ENCODE measurements around the gene FOXC2.
"Not testable (repeated sequence)": the region's sequence is repeated elsewhere in the genome, so short reads cannot be mapped to it uniquely, and the experiment has no call there.

Gene FOXC2

DNA sequence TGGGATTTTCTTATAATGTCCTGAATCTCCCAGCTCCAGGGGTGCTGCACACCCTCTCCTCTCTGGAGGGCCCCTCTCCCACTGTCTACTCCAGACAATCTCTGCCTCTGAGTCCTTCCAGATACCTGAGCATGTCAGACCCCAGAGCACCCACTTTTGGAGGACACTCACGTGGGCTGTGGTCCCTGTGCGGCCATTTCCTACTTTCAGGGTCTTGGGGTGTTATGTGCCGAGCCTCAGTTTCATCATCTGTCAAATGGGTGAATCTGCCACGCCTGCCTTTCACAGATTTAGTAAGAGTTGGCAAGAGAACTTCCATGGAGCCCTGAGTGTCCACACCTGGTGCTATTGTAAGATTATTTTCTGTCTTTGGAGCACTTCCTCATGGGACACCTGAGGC, 8.0 kb downstream of the FOXC2 start:
- no peak for DNase-seq

DNA sequence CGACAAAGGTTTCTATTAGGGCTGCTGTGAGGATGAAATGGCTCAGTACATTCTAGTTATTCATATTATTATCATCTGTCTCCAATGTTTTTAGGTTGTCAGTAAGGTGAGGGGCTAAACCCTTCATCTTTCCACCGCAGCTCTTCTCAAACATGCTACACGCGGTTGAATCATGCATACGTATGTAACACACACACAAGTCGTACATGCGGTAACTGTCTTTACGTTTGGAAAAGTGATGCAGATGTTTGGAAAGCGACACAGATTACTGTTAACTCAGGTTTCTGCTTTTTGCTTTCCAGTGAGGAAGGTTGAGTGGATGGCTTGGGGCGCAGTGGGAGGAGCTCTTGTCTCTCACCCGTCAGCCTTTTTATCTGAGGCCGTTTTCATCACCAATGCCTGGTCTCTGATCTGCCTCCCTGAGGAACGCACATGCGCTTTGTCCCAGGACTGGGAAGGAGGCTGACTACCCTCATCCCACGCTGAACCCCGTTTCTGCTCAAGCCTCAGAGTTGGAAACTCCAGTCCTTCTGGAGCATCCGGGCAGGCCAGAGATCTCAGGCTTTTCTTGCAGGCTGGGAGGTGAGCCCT, 8.6 kb downstream of the FOXC2 start:
- DNase-seq = no peak

DNA sequence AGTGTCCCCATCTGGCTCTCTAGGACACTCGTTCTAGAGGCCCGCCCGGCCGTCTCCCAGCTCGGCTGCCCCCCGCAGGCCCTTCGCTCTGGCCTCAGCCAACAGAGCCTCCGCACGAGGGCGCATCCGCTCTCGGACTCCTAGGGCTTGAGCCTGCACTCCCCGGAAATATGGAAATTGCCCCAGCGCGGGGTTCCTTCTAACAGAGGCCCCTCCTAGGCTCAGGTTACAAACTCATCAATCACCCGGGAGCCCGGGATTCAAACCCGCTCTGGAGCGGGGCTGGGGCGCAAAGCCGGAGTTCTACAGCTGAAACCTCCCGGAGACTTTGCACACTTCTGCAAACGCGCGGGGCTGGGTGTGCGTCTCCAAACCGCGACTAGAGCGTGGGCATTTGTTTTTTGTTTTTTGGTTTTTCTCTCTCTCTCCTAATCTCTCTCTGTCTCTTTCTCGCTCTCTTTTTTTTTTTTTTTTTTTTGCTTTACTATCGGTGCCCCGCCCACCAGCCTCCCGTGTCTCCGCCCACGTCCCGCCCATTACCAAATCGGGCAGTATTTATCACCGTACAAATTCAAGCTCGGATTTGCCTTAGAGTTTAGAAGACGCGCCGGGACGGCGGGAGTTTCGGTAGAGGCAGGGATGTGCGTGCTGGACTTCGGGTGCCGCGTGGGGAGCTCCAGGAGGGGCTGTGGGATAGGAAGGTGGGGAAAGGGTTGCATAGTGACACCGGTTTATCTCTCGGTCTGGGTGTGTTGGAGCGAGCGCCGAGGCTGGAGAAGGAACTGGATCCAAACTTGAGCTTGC, 9.3 kb downstream of the FOXC2 start:
- DNase-seq = no peak

DNA sequence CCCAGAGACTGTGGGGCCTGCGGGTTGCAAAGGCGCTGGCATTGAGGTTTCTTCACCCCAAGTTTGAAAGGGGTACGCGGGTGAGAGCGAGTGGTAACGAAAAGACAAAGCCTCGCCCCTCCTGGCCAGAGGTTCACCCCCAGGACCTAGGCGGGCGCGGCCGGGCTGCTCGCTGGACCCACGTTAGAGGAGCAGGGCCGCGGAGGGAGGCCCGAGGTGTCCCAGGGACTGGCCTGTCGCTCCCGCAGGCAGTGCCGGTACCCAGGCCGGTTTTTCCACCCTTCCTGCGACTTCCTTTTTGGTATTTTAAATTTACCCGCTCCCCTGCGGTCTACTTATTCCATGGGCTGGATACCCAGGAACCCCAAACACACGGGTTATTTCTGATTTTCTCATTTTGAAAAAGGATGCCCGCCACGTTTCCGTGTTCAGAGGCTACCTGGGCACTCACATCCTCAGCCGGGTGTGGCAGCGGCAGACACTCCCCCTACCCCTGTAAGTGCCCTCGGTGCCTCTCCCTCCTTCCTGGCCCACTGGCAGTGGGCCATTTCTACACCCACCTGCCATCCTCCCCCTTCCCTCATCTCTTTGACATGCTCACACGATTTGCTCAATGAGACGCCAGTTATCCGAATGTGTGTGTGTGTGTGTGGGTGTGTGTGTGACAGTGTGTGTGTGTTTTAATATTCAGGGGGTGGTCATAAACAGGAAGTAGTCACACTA, 10.1 kb downstream of the FOXC2 start:
- DNase-seq = no peak

DNA sequence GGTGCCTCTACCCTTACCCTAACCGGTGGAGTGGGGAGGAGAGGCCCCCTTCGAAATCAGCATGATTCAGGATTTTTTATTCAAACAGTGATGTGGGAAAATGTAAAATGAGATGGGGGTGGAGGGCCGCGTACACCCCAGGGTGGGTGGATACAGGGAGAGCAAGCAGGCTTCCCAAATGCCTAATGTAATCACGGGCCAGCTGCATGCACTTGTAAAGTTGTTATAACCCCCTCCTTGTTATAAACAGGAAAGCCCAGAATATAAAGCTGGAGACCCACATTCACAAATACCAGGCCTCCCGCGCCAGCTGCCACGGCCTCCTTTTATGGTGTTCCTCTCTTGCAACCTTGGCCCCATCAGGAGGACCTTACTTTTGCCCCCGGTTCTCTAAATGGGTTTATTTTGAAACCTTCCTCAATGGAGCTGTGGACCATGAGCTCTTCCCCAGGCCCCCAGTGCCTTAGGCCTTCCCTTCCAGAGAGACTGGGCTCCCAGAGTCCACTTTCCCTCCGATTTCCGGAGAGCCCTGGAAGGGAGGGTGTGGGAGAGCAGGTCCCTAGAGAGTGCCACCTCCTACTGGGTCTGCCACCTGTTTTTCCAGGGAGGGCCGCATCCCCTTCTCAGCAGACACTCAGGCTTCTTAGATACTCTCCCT, 10.8 kb downstream of the FOXC2 start:
- DNase-seq = no peak

DNA sequence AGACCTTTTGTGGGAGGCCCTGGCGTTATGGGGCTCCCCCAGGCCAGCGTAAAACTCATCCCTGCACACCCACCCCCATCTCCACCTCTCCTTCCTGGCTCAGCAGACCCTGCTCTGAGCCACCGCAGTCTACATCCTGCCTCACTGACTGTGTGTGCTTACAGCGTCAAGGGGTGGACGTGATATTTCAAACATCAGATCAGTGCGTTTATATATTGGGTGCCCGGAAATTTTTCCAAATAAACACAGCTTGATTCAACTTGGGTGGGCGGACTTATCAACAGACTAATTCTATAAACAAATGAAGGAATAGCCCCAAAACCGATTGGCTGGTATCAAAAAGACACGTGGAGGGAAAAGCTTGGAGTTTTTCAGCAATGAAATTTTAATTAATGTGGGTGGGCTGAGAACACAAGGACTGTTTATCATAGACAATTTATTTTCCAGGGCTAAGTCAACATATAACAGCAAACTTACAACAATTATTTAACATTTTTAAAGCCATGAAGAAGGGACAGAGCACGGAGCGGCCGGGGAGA, 11.5 kb downstream of the FOXC2 start, which contains the start of gene FOXL1:
FOXL1 (plus strand) TSS at position 489 of the 539 bp plus-strand sequence. CDS start 175 bp downstream, outside the sequence.
- DNase-seq = no peak

DNA sequence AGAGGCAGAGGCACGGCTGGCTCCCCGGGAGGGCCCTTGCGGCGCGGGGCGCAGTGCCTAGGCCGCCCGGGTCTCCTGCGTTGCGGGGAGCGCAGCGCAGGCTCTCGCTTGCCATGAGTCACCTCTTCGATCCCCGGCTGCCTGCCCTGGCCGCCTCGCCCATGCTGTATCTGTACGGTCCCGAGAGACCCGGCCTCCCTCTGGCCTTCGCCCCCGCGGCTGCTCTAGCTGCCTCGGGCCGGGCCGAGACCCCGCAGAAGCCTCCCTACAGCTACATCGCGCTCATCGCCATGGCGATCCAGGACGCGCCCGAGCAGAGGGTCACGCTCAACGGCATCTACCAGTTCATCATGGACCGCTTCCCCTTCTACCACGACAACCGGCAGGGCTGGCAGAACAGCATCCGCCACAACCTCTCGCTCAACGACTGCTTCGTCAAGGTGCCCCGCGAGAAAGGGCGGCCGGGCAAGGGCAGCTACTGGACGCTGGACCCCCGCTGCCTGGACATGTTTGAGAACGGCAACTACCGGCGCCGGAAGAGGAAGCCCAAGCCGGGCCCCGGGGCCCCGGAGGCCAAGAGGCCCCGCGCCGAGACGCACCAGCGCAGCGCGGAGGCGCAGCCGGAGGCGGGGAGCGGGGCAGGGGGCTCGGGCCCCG, 12.1 kb downstream of the FOXC2 start:
- DNase-seq = no peak

DNA sequence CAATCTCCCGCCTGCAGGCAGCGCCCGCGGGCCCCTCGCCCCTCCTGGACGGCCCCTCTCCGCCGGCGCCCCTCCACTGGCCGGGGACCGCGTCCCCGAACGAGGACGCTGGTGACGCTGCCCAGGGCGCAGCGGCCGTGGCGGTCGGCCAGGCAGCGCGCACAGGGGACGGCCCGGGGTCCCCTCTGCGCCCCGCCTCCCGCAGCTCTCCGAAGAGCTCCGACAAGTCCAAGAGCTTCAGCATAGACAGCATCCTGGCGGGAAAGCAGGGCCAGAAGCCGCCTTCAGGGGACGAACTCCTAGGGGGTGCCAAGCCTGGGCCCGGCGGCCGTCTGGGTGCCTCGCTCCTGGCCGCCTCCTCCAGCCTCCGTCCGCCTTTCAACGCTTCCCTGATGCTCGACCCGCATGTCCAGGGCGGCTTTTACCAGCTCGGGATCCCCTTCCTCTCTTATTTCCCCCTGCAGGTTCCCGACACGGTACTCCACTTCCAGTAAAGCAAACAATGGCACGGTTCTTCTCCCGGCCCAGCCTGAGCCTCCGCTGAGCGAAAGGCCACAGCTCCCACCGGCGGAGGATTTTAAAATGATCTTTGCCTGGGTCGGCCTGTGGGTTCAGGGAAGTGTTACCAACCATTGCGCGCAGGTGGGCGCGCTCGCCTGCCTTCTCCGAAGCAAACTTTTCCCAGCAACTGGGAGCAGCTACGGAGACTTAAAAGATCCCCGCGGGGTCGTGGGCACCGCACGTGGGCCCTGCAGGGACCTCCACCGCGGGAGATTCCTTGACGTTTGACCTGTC, 12.8 kb downstream of the FOXC2 start:
- no peak for DNase-seq

DNA sequence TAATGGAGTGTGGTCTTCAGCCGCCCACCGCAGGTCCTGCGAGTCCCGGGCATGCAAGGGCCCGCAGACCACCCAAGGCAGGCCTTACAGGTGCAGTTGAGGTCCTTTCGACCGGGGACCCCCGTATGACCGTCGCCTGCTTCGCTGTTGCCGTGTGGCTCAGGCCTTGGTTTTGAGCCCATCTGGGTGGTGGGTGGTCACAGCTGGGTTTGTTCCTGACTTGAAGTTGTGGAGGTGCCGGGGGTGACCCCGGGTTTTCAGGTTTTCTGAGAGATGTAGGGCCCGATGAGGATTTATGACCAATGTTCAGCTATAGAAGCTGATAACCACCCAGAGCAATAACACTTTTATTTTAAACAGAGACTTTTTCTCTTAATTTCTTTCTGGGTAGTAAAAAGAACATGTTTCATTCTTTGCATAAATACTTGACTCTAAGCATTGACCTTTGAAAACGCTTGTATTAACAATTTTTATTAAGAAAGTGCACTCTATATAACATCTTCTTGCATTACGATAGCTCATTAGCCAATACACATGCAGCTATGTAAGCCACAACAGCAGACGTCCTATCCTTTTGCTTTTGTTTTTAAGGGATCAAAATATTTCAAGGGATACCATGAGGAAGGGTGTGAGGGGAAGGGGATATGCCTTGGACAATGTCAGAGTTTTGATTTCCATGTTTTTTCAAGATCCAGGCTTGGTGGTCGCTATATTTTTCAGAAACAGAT, 13.6 kb downstream of the FOXC2 start:
- DNase-seq = no peak

DNA sequence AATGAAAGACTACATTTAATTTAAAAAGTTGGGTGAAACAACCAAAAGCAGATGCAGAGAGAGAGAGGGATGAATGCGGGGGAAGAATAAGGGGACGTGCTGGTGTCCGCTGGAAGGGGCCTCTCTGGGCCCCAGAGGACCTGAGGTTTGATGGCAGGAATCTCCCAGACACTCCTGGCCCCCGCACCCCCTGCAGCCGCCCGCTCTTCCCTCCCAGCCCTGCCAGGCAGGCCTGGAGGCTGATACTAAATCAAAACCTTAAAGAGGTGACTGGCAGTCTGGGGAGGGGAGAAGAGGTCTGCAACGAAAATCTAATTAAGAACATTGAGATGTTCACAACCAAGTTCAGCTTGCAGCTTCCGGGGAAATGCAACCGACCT, 14.2 kb downstream of the FOXC2 start:
- no peak for DNase-seq

DNA sequence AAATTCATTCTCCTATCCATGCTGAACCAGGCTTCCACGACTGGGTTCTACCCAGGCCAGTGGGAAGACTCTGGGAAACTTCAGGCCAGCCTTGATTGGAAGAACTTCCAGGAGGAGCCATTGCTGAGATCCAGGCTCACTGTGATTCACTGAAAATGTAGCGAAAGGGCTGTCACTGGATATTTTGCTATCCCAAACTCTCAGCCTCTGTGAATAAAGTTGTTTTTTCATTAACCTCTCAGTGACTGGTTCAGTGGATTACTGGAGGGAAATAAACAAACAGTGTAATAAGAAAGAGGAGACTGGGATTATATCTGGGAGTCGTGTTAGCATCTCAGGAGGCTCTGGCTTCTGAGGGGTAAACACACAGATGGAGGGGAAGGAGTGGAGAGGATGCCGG, 14.8 kb downstream of the FOXC2 start:
- DNase-seq = no peak

DNA sequence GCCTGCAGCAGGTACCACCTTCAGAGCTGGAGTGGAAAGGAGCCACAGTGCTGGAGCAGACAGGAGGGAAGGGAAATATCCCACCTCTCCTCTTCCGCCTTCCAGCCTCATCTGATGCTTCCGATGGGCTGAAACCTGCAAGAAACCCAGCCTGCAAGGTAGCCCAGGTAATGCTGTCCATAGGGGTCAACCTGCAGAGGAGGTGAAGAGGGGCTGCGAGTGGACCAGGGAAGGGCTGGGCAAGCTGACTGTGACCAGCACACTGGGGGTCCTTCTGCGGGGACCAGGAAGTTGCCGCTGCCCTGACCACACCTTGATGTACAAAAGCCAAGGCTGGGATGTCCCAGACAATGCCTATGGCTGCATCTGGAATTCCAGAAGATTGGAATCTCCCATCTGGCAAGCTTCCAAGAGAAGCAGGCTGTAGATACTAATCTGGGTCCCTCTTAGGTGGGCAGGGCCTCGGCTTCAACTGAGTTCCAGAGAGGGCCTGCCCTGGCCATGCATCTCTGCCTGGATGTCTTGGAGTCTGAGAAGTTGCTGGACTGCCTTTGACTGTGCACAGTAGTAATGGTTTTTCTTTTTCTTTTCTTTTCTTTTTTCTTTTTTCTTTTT, 17.5 kb downstream of the FOXC2 start:
- no peak for DNase-seq

DNA sequence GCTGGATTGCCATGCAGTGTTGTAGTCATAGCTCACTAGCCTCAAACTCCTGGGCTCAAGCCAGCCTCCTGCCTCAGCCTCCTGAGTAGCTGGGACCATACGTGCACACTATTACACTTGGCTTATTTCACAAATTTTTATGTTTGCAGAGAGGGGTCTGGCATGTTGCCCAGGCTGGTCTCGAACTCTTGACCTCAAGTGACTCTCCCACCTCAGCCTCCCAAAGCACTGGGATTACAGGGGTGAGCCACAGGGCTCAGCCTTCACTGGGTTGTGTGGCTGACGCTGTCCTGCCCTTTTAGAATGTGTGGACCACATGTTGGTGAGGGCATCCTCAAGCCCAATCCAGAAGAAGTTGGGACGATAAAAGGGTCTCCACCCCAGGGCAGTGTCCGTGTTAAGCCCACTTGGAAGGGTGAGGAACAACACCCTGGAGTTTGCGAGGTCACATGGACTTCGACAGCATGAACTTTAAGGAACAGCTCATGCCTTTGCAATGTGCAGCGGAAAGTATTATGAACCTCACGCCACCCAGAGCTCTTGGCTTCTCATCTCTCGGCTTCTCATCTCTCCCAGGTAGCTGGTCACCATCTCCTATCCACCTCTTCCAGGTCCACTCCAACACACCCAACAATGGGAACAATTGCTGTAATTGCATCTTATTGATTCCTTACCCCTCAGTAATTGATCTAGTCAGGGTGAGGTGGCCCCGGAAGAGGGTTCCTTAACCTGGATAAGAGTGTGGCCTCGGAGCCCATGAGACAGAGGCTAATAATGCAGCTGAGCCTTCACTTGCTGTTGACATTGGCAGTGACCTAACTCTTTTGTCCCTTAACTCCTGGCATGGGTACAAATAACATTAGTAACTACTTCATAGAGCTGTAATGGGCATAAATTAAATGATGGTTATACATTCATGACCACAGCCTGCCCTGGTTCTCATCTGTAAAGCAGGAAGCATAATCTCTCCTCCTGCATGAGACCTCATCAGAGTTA, 18.4 kb downstream of the FOXC2 start:
- no peak for DNase-seq

DNA sequence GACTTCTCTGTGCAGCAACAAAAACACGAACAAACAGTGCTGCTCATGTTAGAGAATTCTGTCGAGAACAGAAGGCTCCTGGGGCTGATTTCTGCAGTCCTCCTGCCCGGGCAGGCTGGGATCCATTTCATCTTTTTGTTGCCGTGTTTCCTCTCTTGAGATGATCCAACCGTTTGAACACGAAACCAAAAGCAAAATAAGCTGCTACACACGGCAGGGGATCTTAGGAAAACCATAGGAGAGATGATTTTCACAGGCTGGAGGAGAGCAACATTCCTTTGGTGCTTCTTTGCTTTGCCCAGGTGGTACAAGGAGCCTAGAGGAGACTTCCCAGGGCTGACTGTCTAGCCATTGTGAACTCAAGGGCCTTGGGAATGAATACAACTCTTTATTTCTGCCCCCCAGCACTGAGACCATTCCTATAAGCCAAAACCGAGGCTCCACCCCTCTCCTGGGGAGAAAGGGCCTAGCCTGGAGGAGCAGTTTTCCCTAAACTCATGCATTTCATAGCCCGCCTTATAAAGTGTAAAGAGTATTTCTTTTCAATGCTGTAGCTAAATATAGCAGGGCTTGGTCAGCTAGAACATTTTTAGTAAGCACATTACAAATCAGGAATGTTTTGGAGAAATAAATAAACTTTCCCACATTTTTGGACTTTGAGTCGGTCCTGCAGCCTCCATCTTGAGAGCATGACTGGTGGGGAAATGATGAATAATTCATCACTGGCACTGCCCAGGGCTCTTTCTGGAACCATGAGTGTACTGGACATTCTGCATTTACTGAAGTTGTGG, 19.4 kb downstream of the FOXC2 start:
- no peak for DNase-seq

DNA sequence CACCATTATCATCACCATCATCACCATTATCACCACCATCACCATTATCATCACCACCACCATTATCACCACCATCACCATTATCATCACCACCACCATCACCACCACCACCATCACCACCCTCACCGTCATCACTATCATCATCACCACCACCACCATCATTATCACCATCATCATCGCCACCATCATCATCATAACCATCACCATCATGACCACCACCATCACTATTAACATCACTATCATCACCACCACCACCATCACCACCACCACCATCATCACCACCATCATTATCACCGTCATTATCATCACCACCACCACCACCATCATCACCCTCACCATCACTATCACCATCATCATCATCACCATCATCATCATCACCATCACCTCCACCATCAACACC, 20.9 kb downstream of the FOXC2 start:
- no peak for DNase-seq

DNA sequence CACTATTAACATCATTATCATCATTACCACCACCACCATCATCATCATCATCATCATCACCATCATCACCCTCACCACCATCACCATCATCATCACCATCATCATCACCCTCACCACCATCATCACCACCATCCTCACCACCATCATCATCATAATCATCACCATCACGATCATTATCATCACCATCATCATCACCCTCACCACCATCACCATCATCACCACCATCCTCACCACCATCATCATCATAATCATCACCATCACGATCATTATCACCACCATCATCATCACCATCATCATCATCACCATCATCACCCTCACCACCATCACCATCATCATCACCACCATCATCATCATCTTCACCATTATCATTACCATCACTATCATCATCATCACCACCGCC, 21.3 kb downstream of the FOXC2 start:
- not testable (repeated sequence) for DNase-seq

DNA sequence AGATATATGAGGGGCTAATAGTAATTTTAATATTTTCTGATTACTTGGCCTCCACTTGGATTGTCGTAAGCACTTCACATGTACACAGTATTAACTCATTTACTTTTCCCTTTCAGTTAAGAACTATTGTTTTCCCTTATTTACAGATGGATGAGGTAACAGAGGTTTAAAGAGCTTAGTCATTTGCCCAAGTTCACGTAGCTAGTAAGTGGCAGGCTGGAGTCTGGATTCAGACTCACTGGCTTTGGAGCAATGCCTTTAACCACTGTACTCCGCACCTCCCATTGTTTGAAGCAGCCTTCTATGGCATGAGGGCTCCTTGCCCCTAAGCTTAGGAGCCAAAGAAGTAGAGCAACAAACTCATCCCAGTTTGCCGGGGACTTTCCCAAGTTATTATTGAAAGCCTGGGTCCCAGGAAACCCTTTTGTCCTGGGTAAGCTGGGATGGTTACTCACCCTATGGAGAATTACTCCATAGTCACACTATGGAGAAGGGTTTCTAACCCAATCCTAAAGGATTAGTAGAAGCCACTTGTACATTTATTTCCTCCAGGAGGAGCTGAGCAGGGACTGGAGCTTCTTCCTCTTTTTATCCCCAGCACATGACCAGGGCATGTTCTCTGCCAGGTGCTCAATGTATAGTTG, 24.0 kb downstream of the FOXC2 start:
- DNase-seq = no peak

DNA sequence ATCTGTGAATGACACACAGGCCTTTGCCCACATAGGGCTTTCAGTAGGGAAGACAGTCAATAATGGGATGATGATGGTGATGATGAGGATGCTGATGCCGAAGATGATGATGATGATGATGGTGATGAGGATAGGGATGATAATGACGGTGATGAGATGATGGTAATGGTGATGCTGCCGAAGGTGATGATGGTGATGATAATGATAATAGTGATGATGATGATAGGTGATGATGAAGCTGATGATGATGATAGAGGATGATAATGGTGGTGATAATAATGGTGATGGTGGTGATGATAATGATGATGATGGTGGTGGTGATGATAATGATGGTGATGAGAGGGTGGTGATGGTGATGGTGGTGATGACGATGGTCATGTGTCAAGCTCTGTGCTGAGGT, 24.6 kb downstream of the FOXC2 start:
- DNase-seq = no peak

Measured in NCI-H187 treated with DMSO at 0.1 percent for 48 hours (cell line).